ENCODE measurements around the gene GPR141.

- TF ChIP-seq CTCF (IDR thresholded peaks at IDR 0.05) (no peak), POLR2A (IDR thresholded peaks at IDR 0.05; ENCODE audit: low read length) (no peak), FOSL2 (IDR thresholded peaks at IDR 0.05) (no peak), FOSL2 (CRISPR knock-in tag; IDR thresholded peaks at IDR 0.05) (no peak), KDM5A (IDR thresholded peaks at IDR 0.05) (no peak), RAD21 (conservative IDR thresholded peaks at IDR 0.05 in 1 of 2, IDR thresholded peaks at IDR 0.05 in 1 of 2) (no peak), MAFK (IDR thresholded peaks at IDR 0.05; ENCODE audit: partially characterized antibody) (no peak), HDAC2 (IDR thresholded peaks at IDR 0.05) (no peak), EHMT2 (IDR thresholded peaks at IDR 0.05; ENCODE audit: low read depth) (no peak), PHF8 (IDR thresholded peaks at IDR 0.05; ENCODE audit: borderline replicate concordance, low read depth) (no peak), JUN (IDR thresholded peaks at IDR 0.05) (no peak), USF2 (IDR thresholded peaks at IDR 0.05) (no peak), RFX5 (IDR thresholded peaks at IDR 0.05) (no peak)
Measured at GRCh38 chr7:37686556-37687345, 3.2 kb downstream of the GPR141 start.
